ENCODE results near the gene CHADL.

The CHADL gene

GRCh38 chr22:41256254-41257253 is 15.8 kb upstream of the CHADL start:
- no peak for FAIRE-seq

GRCh38 chr22:41254230-41254629 is 13.5 kb upstream of the CHADL start:
- no peak for FAIRE-seq

- no peak for FAIRE-seq
These were observed 11.6 kb upstream of the CHADL start for GRCh38 chr22:41252365-41252764.

GRCh38 chr22:41250127-41250526 is 9.4 kb upstream of the CHADL start:
- FAIRE-seq = no peak

- no peak for FAIRE-seq
These were observed 8.7 kb upstream of the CHADL start for GRCh38 chr22:41249442-41249841.

- no peak for FAIRE-seq
These were observed 8.0 kb upstream of the CHADL start for GRCh38 chr22:41248758-41249157.

GRCh38 chr22:41248314-41248713 is 7.6 kb upstream of the CHADL start:
- FAIRE-seq = no peak

- no peak for FAIRE-seq
These were observed 7.0 kb upstream of the CHADL start for GRCh38 chr22:41247703-41248102.

GRCh38 chr22:41245917-41246499 is 5.3 kb upstream of the CHADL start:
- no peak for FAIRE-seq

- FAIRE-seq = no peak
These were observed 2.6 kb upstream of the CHADL start for GRCh38 chr22:41243361-41243760.

- no peak for FAIRE-seq
These were observed 1.8 kb upstream of the CHADL start for GRCh38 chr22:41242396-41243117.

- no peak for FAIRE-seq
These were observed 474 bp upstream of the CHADL start for GRCh38 chr22:41241133-41241676.

GRCh38 chr22:41239443-41240128 is 1.1 kb downstream of the CHADL start:
- no peak for FAIRE-seq

- FAIRE-seq = no peak
These were observed 1.9 kb downstream of the CHADL start for GRCh38 chr22:41238570-41239442.

GRCh38 chr22:41237707-41238569 is 2.8 kb downstream of the CHADL start:
- FAIRE-seq = no peak

- FAIRE-seq = no peak
These were observed 3.6 kb downstream of the CHADL start for GRCh38 chr22:41237036-41237706.

- no peak for FAIRE-seq
These were observed 5.7 kb downstream of the CHADL start for GRCh38 chr22:41234815-41235695.

GRCh38 chr22:41231369-41231768 is 9.4 kb downstream of the CHADL start:
- FAIRE-seq = no peak

- FAIRE-seq = no peak
These were observed 10.3 kb downstream of the CHADL start for GRCh38 chr22:41230401-41230785.
